Measurements from ENCODE around the gene ARID4A. TPM values are rescaled to one million over a fixed set of nuclear protein-coding genes. Genes with fewer than 3 reads are reported as not detected.

ARID4A gene
- total RNA-seq, 1 experiment from 2014 or later = 19.0 TPM

GRCh38 chr14:58376791-58377190 is 78.4 kb downstream of the ARID4A start:
- H3K9me3 Mint-ChIP-seq (ENCODE audit: unreplicated experiment) = no peaks in the 10 kb centered on the region
- POLR2A ChIA-PET = interaction anchor here (1.0 kb wide), 1 partner anchor 20 kb away, joined by 4 read pairs; no protein-coding TSS in a partner anchor
- CTCF ChIA-PET = interaction anchor here (1.4 kb wide), 1 partner anchor 20 kb away, joined by 4 read pairs; no protein-coding TSS in a partner anchor
- no peak for TF ChIP-seq CTCF (IDR thresholded peaks at IDR 0.05; ENCODE audit: unreplicated experiment)
- no peak overlapping the region for H3K27ac Mint-ChIP-seq (ENCODE audit: low read depth, unreplicated experiment)
- intact Hi-C loops (cut with micrococcal nuclease) = no loop called here
- H3K27me3 Mint-ChIP-seq (ENCODE audit: insufficient read depth, unreplicated experiment) = no peaks in the 10 kb centered on the region
- no peak for DNase-seq (ENCODE audit: unreplicated experiment)
- H3K4me3 Mint-ChIP-seq (ENCODE audit: unreplicated experiment) = no peak overlapping the region
- H3K36me3 Mint-ChIP-seq (ENCODE audit: insufficient read depth, unreplicated experiment) = peaks cover 33% of the 10 kb centered on the region
- no TSS peak for BruUV-seq (replicated peaks)
- H3K4me1 Mint-ChIP-seq (ENCODE audit: insufficient read depth, unreplicated experiment) = no peaks in the 10 kb centered on the region

DNA sequence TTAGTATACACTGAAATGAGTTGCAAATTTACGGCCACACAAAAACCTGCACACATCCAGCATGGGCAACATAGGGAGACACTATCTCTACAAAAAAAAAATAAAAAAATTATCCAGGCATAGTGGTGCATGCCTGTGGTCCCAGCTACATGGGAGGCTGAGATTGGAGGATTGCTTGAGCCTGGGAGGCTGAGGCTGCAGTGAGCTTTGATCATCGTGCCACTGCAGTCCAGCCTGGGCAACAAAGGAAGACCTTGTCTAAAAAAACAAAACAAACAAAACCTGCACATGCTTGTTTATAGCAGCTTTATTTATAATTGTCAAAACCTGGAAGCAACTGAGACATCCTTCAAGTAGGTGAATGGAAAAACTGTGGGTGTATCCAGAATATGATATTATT is 92.5 kb downstream of the ARID4A start:
- Mint-ChIP-seq H3K36me3 (ENCODE audit: insufficient read depth, unreplicated experiment) (peaks cover 1% of the 10 kb centered on the region), H3K27me3 (ENCODE audit: insufficient read depth, unreplicated experiment) (no peaks in the 10 kb centered on the region), H3K9me3 (ENCODE audit: unreplicated experiment) (no peaks in the 10 kb centered on the region), H3K27ac (ENCODE audit: low read depth, unreplicated experiment) (no peak overlapping the region), H3K4me3 (ENCODE audit: unreplicated experiment) (no peak overlapping the region), H3K4me1 (ENCODE audit: insufficient read depth, unreplicated experiment) (no peaks in the 10 kb centered on the region)
- intact Hi-C loops (cut with micrococcal nuclease) = no loop called here
- BruUV-seq (replicated peaks) = no TSS peak
- ChIA-PET CTCF (no interaction called here), POLR2A (no interaction called here)
- DNase-seq (ENCODE audit: unreplicated experiment) = no peak
- no peak for TF ChIP-seq CTCF (IDR thresholded peaks at IDR 0.05; ENCODE audit: unreplicated experiment)

GRCh38 chr14:58395562-58395811 is 97.1 kb downstream of the ARID4A start:
- no peak for TF ChIP-seq CTCF (IDR thresholded peaks at IDR 0.05; ENCODE audit: unreplicated experiment)
- no peak for DNase-seq (ENCODE audit: unreplicated experiment)
- POLR2A ChIA-PET = interaction anchor here (1.5 to 1.9 kb wide), 2 partner anchors 30 to 32 kb away, joined by 6 to 10 read pairs; partner anchors contain the start of genes KIAA0586 and TIMM9
- no peaks in the 10 kb centered on the region for H3K4me1 Mint-ChIP-seq (ENCODE audit: insufficient read depth, unreplicated experiment)
- H3K36me3 Mint-ChIP-seq (ENCODE audit: insufficient read depth, unreplicated experiment) = no peaks in the 10 kb centered on the region
- peak overlapping the region; percentile 64 for H3K4me3 Mint-ChIP-seq (ENCODE audit: unreplicated experiment)
- intact Hi-C loops (cut with micrococcal nuclease) = no loop called here
- H3K27me3 Mint-ChIP-seq (ENCODE audit: insufficient read depth, unreplicated experiment) = no peaks in the 10 kb centered on the region
- CTCF ChIA-PET = interaction anchor here (0.6 to 2.5 kb wide), 4 partner anchors 11 to 60 kb away, joined by 3 to 10 read pairs (median 6); no protein-coding TSS in a partner anchor
- no peaks in the 10 kb centered on the region for H3K9me3 Mint-ChIP-seq (ENCODE audit: unreplicated experiment)
- H3K27ac Mint-ChIP-seq (ENCODE audit: low read depth, unreplicated experiment) = no peak overlapping the region
- no TSS peak for BruUV-seq (replicated peaks)

DNA sequence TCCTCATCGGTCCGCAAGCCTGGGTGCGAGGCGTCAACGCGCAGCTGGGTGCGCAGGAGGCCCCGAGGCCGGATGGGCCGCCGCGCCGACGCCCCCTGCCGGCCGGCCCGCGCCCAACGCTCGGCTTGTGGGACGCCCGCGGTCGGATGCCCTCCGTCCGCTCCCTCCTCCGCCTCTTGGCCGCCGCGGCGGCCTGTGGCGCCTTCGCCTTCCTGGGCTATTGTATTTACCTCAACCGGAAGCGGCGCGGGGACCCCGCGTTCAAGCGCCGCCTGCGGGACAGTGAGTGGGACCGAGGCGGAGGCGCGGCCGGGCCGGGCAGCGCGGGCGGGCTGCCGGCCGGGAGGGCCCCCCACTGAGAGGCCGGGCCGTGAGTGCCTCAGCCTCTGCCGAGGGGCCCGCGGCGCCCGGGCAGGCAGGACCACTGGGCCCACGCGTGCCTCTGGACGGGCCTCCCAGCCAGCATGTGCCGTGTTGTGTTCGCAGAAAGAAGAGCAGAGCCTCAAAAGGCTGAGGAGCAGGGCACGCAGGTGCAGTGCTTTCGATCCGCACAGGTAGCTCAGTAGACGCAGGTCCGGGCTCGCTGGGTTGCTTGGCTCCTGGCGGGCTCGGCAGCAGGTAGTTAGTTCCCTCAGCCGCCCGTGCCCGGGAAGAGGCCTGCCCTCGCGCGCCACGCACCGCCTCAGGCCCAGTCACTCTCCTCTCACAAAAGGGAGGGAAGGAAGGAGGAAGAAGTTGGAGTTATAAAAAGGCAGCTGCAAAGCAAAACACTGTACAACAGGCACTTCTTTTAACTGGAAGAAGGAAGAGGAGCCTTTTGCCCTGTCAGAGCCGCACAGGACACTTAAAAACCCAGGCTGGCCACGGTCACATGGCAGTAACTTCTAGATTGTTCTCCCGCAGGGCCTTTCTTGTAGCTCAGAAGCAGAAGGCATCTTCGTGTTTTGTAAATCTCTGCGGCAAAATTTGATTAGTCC is 97.7 kb downstream of the ARID4A start, which contains the start of gene TOMM20L:
Gene TOMM20L (plus strand): TSS at position 119 of the 977 bp plus-strand sequence. CDS start 28 bp downstream, at position 147.
- BruUV-seq (replicated peaks) = no TSS peak
- Mint-ChIP-seq H3K36me3 (ENCODE audit: insufficient read depth, unreplicated experiment) (peaks cover 4% of the 10 kb centered on the region), H3K4me3 (ENCODE audit: unreplicated experiment) (peak within 1 kb of the TSS; percentile 64), H3K4me1 (ENCODE audit: insufficient read depth, unreplicated experiment) (no peaks in the 10 kb centered on the region), H3K27me3 (ENCODE audit: insufficient read depth, unreplicated experiment) (no peaks in the 10 kb centered on the region), H3K9me3 (ENCODE audit: unreplicated experiment) (no peaks in the 10 kb centered on the region), H3K27ac (ENCODE audit: low read depth, unreplicated experiment) (no peak within 1 kb of the TSS)
- DNase-seq (ENCODE audit: unreplicated experiment) = peak; percentile 45
- intact Hi-C loops (cut with micrococcal nuclease) = no loop called here
- POLR2A ChIA-PET = interaction anchor here (0.6 to 1.9 kb wide), 5 partner anchors 14 to 282 kb away, joined by 3 to 10 read pairs (median 4); partner anchors contain the start of genes KIAA0586 and TIMM9
- CTCF ChIA-PET = interaction anchor here (0.5 to 2.5 kb wide), 11 partner anchors 10 to 1986 kb away, joined by 3 to 10 read pairs (median 3); no protein-coding TSS in a partner anchor
- TF ChIP-seq CTCF (IDR thresholded peaks at IDR 0.05; ENCODE audit: unreplicated experiment) = peak; percentile 68
